ENCODE results near the gene ANKRD49. TPM values are rescaled to one million over a fixed set of nuclear protein-coding genes. Genes with fewer than 3 reads are reported as not detected.

The ANKRD49 gene
- total and polyA plus RNA-seq, 2 of the 4 experiments (the other 2 are of a cell fraction) = 7.2 to 10.4 TPM

GRCh38 chr11:94545264-94546161, 51.7 kb downstream of the ANKRD49 start (continued):
- TF ChIP-seq MAZ (IDR thresholded peaks at IDR 0.05; ENCODE audit: borderline replicate concordance, low read depth, low read length) = no peak
- no peak for TF ChIP-seq POLR2A (IDR thresholded peaks at IDR 0.05; ENCODE audit: low read depth, low read length)

- CTCF ChIA-PET = no interaction called here
- peaks cover 12 to 39% of the 10 kb centered on the region in 2 experiments for H3K79me1 ChIP-seq (ENCODE audit: low read depth in 1 of 2, low read length in 2 of 2)
- no peaks in the 10 kb centered on the region for H3K9me3 ChIP-seq (ENCODE audit: control insufficient read depth, insufficient read depth, low read length)
- H2BK5ac ChIP-seq (ENCODE audit: low read depth, low read length, poor library complexity, severe bottlenecking) = no peak overlapping the region
- H2BK120ac ChIP-seq (ENCODE audit: low read depth, low read length) = no peak overlapping the region
- no peak overlapping the region for H3K4me3 ChIP-seq (ENCODE audit: insufficient read depth, low read depth, low read length)
- H2BK15ac ChIP-seq (ENCODE audit: low read depth, low read length) = no peak overlapping the region
- in situ Hi-C loops (cut with MboI; ENCODE audit: low sequenced_read_pairs) = no loop called here
- H3K18ac ChIP-seq (ENCODE audit: low read depth, low read length) = no peak overlapping the region
- ATAC-seq (ENCODE audit: low read depth) (no peak), DNase-seq (no peak)
- WGBS, 2 experiments (ENCODE audit: extremely low coverage in 2 of 2, insufficient read length in 1 of 2) = no CpG with 5 or more reads among the region's 2 CpGs
- H3K4me1 ChIP-seq (ENCODE audit: control insufficient read depth, insufficient read depth, low read length) = peaks cover 6% of the 10 kb centered on the region
- H3K23ac ChIP-seq (ENCODE audit: low read depth, low read length) = peak overlapping the region; percentile 29
- H3K14ac ChIP-seq (replicated peaks; ENCODE audit: low read depth, low read length) = no peak overlapping the region
- dilution Hi-C loops (cut with HindIII; ENCODE audit: low sequenced_read_pairs, unreplicated experiment) = no loop called here
- H3K36me3 ChIP-seq (ENCODE audit: control insufficient read depth, insufficient read depth, low read length) = peaks cover 2% of the 10 kb centered on the region; the same call in 1 of the 2 replicates
- H2AFZ ChIP-seq (replicated peaks; ENCODE audit: low read length, poor library complexity) = no peak overlapping the region
- no peak overlapping the region for H4K91ac ChIP-seq (ENCODE audit: insufficient read depth, low read depth, low read length)
- H4K5ac ChIP-seq (ENCODE audit: low read depth, low read length) = no peak overlapping the region
- peak overlapping the region; percentile 47 for H2AK9ac ChIP-seq (replicated peaks; ENCODE audit: low read depth, low read length, poor library complexity)
- H3K4ac ChIP-seq (ENCODE audit: low read depth, low read length) = no peak overlapping the region
- H4K20me1 ChIP-seq (ENCODE audit: insufficient read depth, low read length) = peaks cover 10% of the 10 kb centered on the region; the same call in 1 of the 2 replicates
- peaks cover 8% of the 10 kb centered on the region for H3K9me1 ChIP-seq (ENCODE audit: insufficient read depth, low read length)
- H3K56ac ChIP-seq (ENCODE audit: extremely low read depth, insufficient read depth, low read length) = no peak overlapping the region
- intact Hi-C loops (cut with micrococcal nuclease) = no loop called here
- no TSS peak for BruUV-seq (replicated peaks)
- H4K8ac ChIP-seq (ENCODE audit: low read depth in 2 of 2, low read length in 2 of 2) = no peak overlapping the region
- no peak overlapping the region for H3K27ac ChIP-seq (ENCODE audit: insufficient read depth, low read length)
- H2AK5ac ChIP-seq (ENCODE audit: low read depth, low read length) = 0 out of 2 replicates have a peak overlapping the region, but pooled peaks have one; percentile 14
- H2BK20ac ChIP-seq (ENCODE audit: low read depth, low read length) = no peak overlapping the region
- H3K4me2 ChIP-seq (ENCODE audit: low read depth, low read length) = peak overlapping the region; percentile 47
- POLR2A ChIA-PET (ENCODE audit: unreplicated experiment) = no interaction called here
- no peaks in the 10 kb centered on the region for H3K27me3 ChIP-seq (ENCODE audit: control insufficient read depth, insufficient read depth, low read length)
- H3K9ac ChIP-seq (ENCODE audit: low read depth, low read length) = no peak overlapping the region
- TF ChIP-seq RAD21 (IDR thresholded peaks at IDR 0.05; ENCODE audit: low read length) = no peak
- TF ChIP-seq RCOR1 (IDR thresholded peaks at IDR 0.05; ENCODE audit: insufficient replicate concordance, low read length) = no peak
- TF ChIP-seq FOS (IDR thresholded peaks at IDR 0.05; ENCODE audit: low read depth, low read length) = no peak
- TF ChIP-seq BHLHE40 (IDR thresholded peaks at IDR 0.05; ENCODE audit: low read depth, low read length) = no peak
- TF ChIP-seq ELK1 (IDR thresholded peaks at IDR 0.05; ENCODE audit: borderline replicate concordance, low read depth, low read length) = no peak
- TF ChIP-seq CHD1 (IDR thresholded peaks at IDR 0.05; ENCODE audit: low read depth, low read length) = no peak
- TF ChIP-seq CTCF (conservative IDR thresholded peaks at IDR 0.05; ENCODE audit: low read depth, low read length) = no peak
- TF ChIP-seq NFE2L2 (IDR thresholded peaks at IDR 0.05; ENCODE audit: low read depth, low read length) = no peak
- TF ChIP-seq USF2 (IDR thresholded peaks at IDR 0.05; ENCODE audit: low read depth, low read length) = no peak
- TF ChIP-seq POLR2A (IDR thresholded peaks at IDR 0.05; ENCODE audit: low read depth, low read length) = no peak
- TF ChIP-seq RFX5 (IDR thresholded peaks at IDR 0.05; ENCODE audit: low read depth, low read length) = no peak
- no peak for TF ChIP-seq SMC3 (IDR thresholded peaks at IDR 0.05; ENCODE audit: low read depth, low read length)
Observed at GRCh38 chr11:94546162-94546470, 52.3 kb downstream of the ANKRD49 start.

Data from IMR-90 (cell line).